RCC 7860 (cell line): ENCODE data around the gene SNTN.
"Not testable (repeated sequence)": the region's sequence is repeated elsewhere in the genome, so short reads cannot be mapped to it uniquely, and the experiment has no call there.

Source experiments
- DNase-seq: peaks from one replicate; pipeline ENCODE4 v3.0.0-alpha.2; 2015; ENCODE audit warnings: low spot score
- FAIRE-seq: peaks from 2 replicates; lab custom pipeline; 2012; peaks lifted over from hg19 to GRCh38; lab: Jason Lieb, UNC

SNTN gene

GRCh38 chr3:63652066-63652725, at the start of gene SNTN:
Gene SNTN, plus strand, starts transcription at chr3:63652675. Its CDS starts 13 bp downstream, at chr3:63652688.
- FAIRE-seq (no peak), DNase-seq (no peak)

- DNase-seq (no peak), FAIRE-seq (no peak)
Measured at GRCh38 chr3:63607716-63608115, 44.8 kb upstream of the SNTN start.

GRCh38 chr3:63609408-63609807, 43.1 kb upstream of the SNTN start:
- FAIRE-seq (no peak), DNase-seq (no peak)

GRCh38 chr3:63609834-63610233, 42.6 kb upstream of the SNTN start:
- DNase-seq: no peak
- no peak for FAIRE-seq

- DNase-seq (no peak), FAIRE-seq (no peak)
Measured at GRCh38 chr3:63611382-63611781, 41.1 kb upstream of the SNTN start.

- DNase-seq: no peak
- FAIRE-seq: no peak
Measured at GRCh38 chr3:63613561-63613960, 38.9 kb upstream of the SNTN start.

GRCh38 chr3:63617391-63617790, 35.1 kb upstream of the SNTN start:
- DNase-seq (no peak), FAIRE-seq (no peak)

- DNase-seq: no peak
- no peak for FAIRE-seq
Measured at GRCh38 chr3:63624941-63625560, 27.4 kb upstream of the SNTN start.

GRCh38 chr3:63631670-63632069, 20.8 kb upstream of the SNTN start:
- no peak for DNase-seq
- FAIRE-seq: no peak

- FAIRE-seq (no peak), DNase-seq (no peak)
Measured at GRCh38 chr3:63635186-63635585, 17.3 kb upstream of the SNTN start.

GRCh38 chr3:63639806-63640205, 12.7 kb upstream of the SNTN start:
- no peak for DNase-seq
- FAIRE-seq: no peak

- FAIRE-seq (no peak), DNase-seq (no peak)
Measured at GRCh38 chr3:63642488-63642887, 10.0 kb upstream of the SNTN start.

- FAIRE-seq: no peak
- no peak for DNase-seq
Measured at GRCh38 chr3:63644212-63644797, 8.2 kb upstream of the SNTN start.

GRCh38 chr3:63644928-63645781, 7.3 kb upstream of the SNTN start:
- not testable (repeated sequence) for DNase-seq, FAIRE-seq

GRCh38 chr3:63654211-63654610, 1.7 kb downstream of the SNTN start:
- no peak for FAIRE-seq
- DNase-seq: peak; percentile 15

GRCh38 chr3:63654931-63655330, 2.5 kb downstream of the SNTN start:
- FAIRE-seq (no peak), DNase-seq (no peak)

- FAIRE-seq (peak; percentile 77), DNase-seq (peak; percentile 80)
Measured at GRCh38 chr3:63655519-63655918, 3.0 kb downstream of the SNTN start.

GRCh38 chr3:63656786-63657185, 4.3 kb downstream of the SNTN start:
- no peak for FAIRE-seq
- DNase-seq: peak; percentile 71

GRCh38 chr3:63661242-63661641, 8.8 kb downstream of the SNTN start:
- no peak for DNase-seq
- FAIRE-seq: no peak

- no peak for FAIRE-seq
- no peak for DNase-seq
Measured at GRCh38 chr3:63662011-63662410, 9.5 kb downstream of the SNTN start.

GRCh38 chr3:63662500-63662899, 10.0 kb downstream of the SNTN start:
- no peak for FAIRE-seq
- DNase-seq: no peak
